ENCODE data around the gene PRG3. TPM values are rescaled to one million over a fixed set of nuclear protein-coding genes. Genes with fewer than 3 reads are reported as not detected.

Gene PRG3
- total RNA-seq, 1 donor from 2014 or later, result not detected

GRCh38 chr11:57327721-57328120 lies 53.2 kb downstream of the PRG3 start:
- DNase-seq (ENCODE audit: low spot score), result no peak
- intact Hi-C loops (cut with DNase I), result no loop called here

Other genes starting within 250 kb of the PRG3 start
- 0.13 TPM for gene LRRC55, start 199.2 kb downstream of the PRG3 start, total RNA-seq
- 16.6 TPM for gene APLNR, start 143.9 kb downstream of the PRG3 start, total RNA-seq
- gene TNKS1BP1, start 56.2 kb downstream of the PRG3 start, total RNA-seq, result 36.2 TPM
- gene SSRP1, start 45.3 kb downstream of the PRG3 start, total RNA-seq, result 35.4 TPM
- gene P2RX3, start 42.8 kb downstream of the PRG3 start, total RNA-seq, result 0.48 TPM
- gene PRG2, start 9.5 kb upstream of the PRG3 start, total RNA-seq, result not detected
- gene SLC43A3, start 46.0 kb upstream of the PRG3 start, total RNA-seq, result 26.7 TPM
- 0.73 TPM for gene RTN4RL2, start 79.4 kb upstream of the PRG3 start, total RNA-seq
- gene SLC43A1, start 134.6 kb upstream of the PRG3 start, total RNA-seq, result 2.0 TPM
- gene TIMM10, start 149.6 kb upstream of the PRG3 start, total RNA-seq, result 71.6 TPM
- gene SMTNL1, start 156.4 kb upstream of the PRG3 start, total RNA-seq, result not detected
- gene UBE2L6, start 186.5 kb upstream of the PRG3 start, total RNA-seq, result 15.8 TPM
- 90.0 TPM for gene SERPING1, start 216.5 kb upstream of the PRG3 start, total RNA-seq

Data from cardiac septum (tissue), 1 donor.